ENCODE data around the gene SLC6A2.

DNA sequence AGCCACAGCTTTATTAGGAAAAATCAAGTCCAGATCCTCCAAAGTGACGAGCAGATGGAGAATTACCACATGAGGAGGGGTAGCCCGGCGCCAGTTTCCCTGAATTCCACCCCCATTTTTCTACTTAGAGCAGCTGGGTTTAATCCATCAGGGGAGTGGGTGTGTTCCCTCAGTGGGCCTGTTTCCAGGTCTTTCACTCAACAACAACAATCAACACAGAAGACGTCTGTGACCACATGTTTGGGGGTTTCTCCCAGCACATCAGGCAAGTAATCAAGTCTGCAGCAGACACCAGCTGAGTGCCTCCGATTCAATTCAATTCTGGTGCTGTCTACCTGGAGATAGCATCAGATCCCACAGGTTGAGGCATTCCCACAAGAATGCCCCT, 6.8 kb downstream of the SLC6A2 start:
- TF ChIP-seq USF1 (IDR thresholded peaks at IDR 0.05) (no peak), RAD21 (IDR thresholded peaks at IDR 0.05; ENCODE audit: low read depth) (no peak)
